K562 (cell line): ENCODE results near the gene GRIK5. TPM values are rescaled to one million over a fixed set of nuclear protein-coding genes. Genes with fewer than 3 reads are reported as not detected.
A peak's percentile ranks its signal among the peaks of the same experiment; 100 is the strongest.

Experiments
- ATAC-seq: fragments of 200-7000 bp; cut with Tn5 transposase; 3 replicates; pipeline ENCODE4 v1.9.1; 2020; ENCODE audit warnings: moderate library complexity
- BruUV-seq: library from RNA; stranded (reverse); fragments of 400-500 nt; replicated peaks from 2 replicates; lab custom pipeline; 2021; lab: Mats Ljungman, UMichigan
- CTCF ChIA-PET: fragments of 300-600 bp; formaldehyde crosslinking; extraction: SDS; loops from one replicate; lab custom pipeline; 2021; ENCODE audit warnings: low intra/inter-chr PET ratio; lab: Yijun Ruan, JAX
- POLR2A ChIA-PET: fragments of 300-600, 350-650 bp; sonication (Branson Sonifier 250); formaldehyde crosslinking; extraction: SDS; loops from one replicate; lab custom pipeline; 2021; ENCODE audit warnings: antibody characterized with exemption, inconsistent platforms; lab: Yijun Ruan, JAX
- DNase-seq, 4 experiments: peaks; one replicate each; pipeline versions ENCODE4 v3.0.0 to v3.0.0-alpha.2; 2011 to 2018; ENCODE audit warnings: low spot score in 3 of 4, mixed read lengths in 3 of 4; ENCODE audit errors: extremely low read depth in 1 of 4
- FAIRE-seq: peaks from 2 replicates; lab custom pipeline; 2011; peaks lifted over from hg19 to GRCh38; lab: Jason Lieb, UNC
- H2AFZ ChIP-seq: 2 replicates; pipeline ENCODE4 v1.6.0; 2011; ENCODE audit warnings: low read depth, low read length, control low read depth, inconsistent platforms
- H3K27ac ChIP-seq: fragments of 200-600 bp; 3 replicates; pipeline ENCODE4 v1.8.0; 2011; ENCODE audit warnings: low read depth, mild to moderate bottlenecking, control low read depth, inconsistent platforms, low read length, moderate library complexity, mixed read lengths; ENCODE audit errors: extremely low read depth
- H3K27me3 ChIP-seq, 2 experiments: fragments of 300-600 bp in 1 of 2; 2 replicates in 1 of 2; 3 replicates in 1 of 2; pipeline versions ENCODE4 v1.6.0 to v1.8.0; 2011; ENCODE audit warnings: inconsistent platforms in 2 of 2, low read length in 2 of 2, mild to moderate bottlenecking in 1 of 2, mixed read lengths in 1 of 2, moderate library complexity in 1 of 2; ENCODE audit not compliant: control insufficient read depth in 2 of 2, insufficient read depth in 2 of 2
- H3K36me3 ChIP-seq: fragments of 300-600 bp; 3 replicates; pipeline ENCODE4 v1.8.0; 2011; ENCODE audit warnings: mild to moderate bottlenecking, low read length, inconsistent platforms; ENCODE audit not compliant: control insufficient read depth, insufficient read depth
- H3K4me1 ChIP-seq, 2 experiments: fragments of 200-600 bp in 1 of 2; replicated peaks in 1 of 2; 2 replicates in 1 of 2; 3 replicates in 1 of 2; pipeline versions ENCODE4 v1.5.1 to v1.8.0; 2011; ENCODE audit warnings: inconsistent platforms in 2 of 2, low read length in 2 of 2, mild to moderate bottlenecking in 1 of 2, mixed read lengths in 1 of 2, moderate library complexity in 1 of 2; ENCODE audit not compliant: control insufficient read depth in 2 of 2, insufficient read depth in 2 of 2
- H3K4me2 ChIP-seq: 2 replicates; pipeline ENCODE4 v1.6.1; 2011; ENCODE audit warnings: low read length, control low read depth, inconsistent platforms, mixed read lengths; ENCODE audit not compliant: insufficient read depth
- H3K4me3 ChIP-seq: fragments of 200-600 bp; sonication (generic), shearing (Covaris generic); 2 replicates; pipeline ENCODE4 v1.5.1; 2016; ENCODE audit warnings: control low read depth, inconsistent platforms
- H3K79me2 ChIP-seq: fragments of 200-600 bp; 3 replicates; pipeline ENCODE4 v1.8.0; 2011; ENCODE audit warnings: low read length, inconsistent platforms; ENCODE audit not compliant: control insufficient read depth, insufficient read depth
- H3K9ac ChIP-seq, 2 experiments: 2 replicates each; pipeline versions ENCODE4 v1.6.0 to v1.6.1; 2011; ENCODE audit warnings: low read depth in 2 of 2, low read length in 2 of 2, control low read depth in 1 of 2, inconsistent platforms in 1 of 2, mild to moderate bottlenecking in 1 of 2, mixed read lengths in 1 of 2; ENCODE audit not compliant: insufficient read depth in 1 of 2
- H3K9me1 ChIP-seq: one replicate; pipeline ENCODE4 v1.6.0; 2011; ENCODE audit warnings: inconsistent platforms, mild to moderate bottlenecking, low read length, moderate library complexity; ENCODE audit not compliant: control insufficient read depth, insufficient read depth
- H3K9me3 ChIP-seq: replicated peaks from 2 replicates; pipeline ENCODE4 v1.5.1; 2011; ENCODE audit warnings: low read depth, low read length, inconsistent platforms; ENCODE audit not compliant: control insufficient read depth, insufficient read depth
- H4K20me1 ChIP-seq: replicated peaks from 2 replicates; pipeline ENCODE4 v1.6.1; 2011; ENCODE audit warnings: low read length, inconsistent platforms, mixed read lengths; ENCODE audit not compliant: control insufficient read depth, insufficient read depth
- E4F1 ChIP-seq: fragments of 250-450 bp; sonication (Bioruptor Pico); IDR thresholded peaks from 2 replicates; pipeline ENCODE4 v1.5.0; 2021; ENCODE audit warnings: mild to moderate bottlenecking, borderline replicate concordance
- FOXA3 ChIP-seq, 2 experiments: fragments of 450-650 bp in 1 of 2; sonication (generic) in 1 of 2; formaldehyde crosslinking; IDR thresholded peaks in 1 of 2; conservative IDR thresholded peaks in 1 of 2; 2 replicates each; pipeline versions ENCODE4 v1.4.0 to v1.8.0; 2020 to 2022; ENCODE audit warnings: mild to moderate bottlenecking in 2 of 2, missing genetic modification reagents in 1 of 2
- MEIS2 ChIP-seq: fragments of 450-650 bp; IDR thresholded peaks from 2 replicates; pipeline ENCODE4 v1.6.1; 2014; ENCODE audit warnings: mild to moderate bottlenecking; ENCODE audit not compliant: partially characterized antibody
- NRF1 ChIP-seq, 2 experiments: fragments of 450-650 bp; IDR thresholded peaks in 1 of 2; conservative IDR thresholded peaks in 1 of 2; 2 replicates each; pipeline ENCODE4 v1.6.1; 2014; ENCODE audit warnings: mild to moderate bottlenecking in 2 of 2
- RFX5 ChIP-seq: IDR thresholded peaks from 2 replicates; pipeline ENCODE4 v1.6.1; 2011; ENCODE audit warnings: low read depth, mild to moderate bottlenecking, improper control_type of control experiment, low read length
- RNF2 ChIP-seq: sonication (generic); IDR thresholded peaks from 2 replicates; pipeline ENCODE4 v1.6.1; 2016
- THAP12 ChIP-seq: fragments of 250-450 bp; sonication (Bioruptor Pico); IDR thresholded peaks from 2 replicates; pipeline ENCODE4 v1.9.0; 2021; ENCODE audit warnings: mild to moderate bottlenecking, inconsistent platforms
- TRIM25 ChIP-seq: fragments of 450-650 bp; IDR thresholded peaks from 2 replicates; pipeline ENCODE4 v1.7.0; 2016; ENCODE audit warnings: borderline replicate concordance
- ZC3H4 ChIP-seq: sonication (generic); formaldehyde crosslinking; IDR thresholded peaks from 2 replicates; pipeline ENCODE4 v1.9.0; 2021; ENCODE audit warnings: missing genetic modification reagents, borderline replicate concordance
- ZNF511 ChIP-seq: sonication (generic); formaldehyde crosslinking; IDR thresholded peaks from 2 replicates; pipeline ENCODE4 v1.8.0; 2022; ENCODE audit warnings: mild to moderate bottlenecking, missing genetic modification reagents
- WGBS: fragments of 100-300 bp; shearing (Covaris generic); methylation state at CpG from one replicate; pipeline ENCODE4 v1.1.6; 2016; ENCODE audit warnings: low coverage, mixed read lengths; ENCODE audit not compliant: insufficient coverage; ENCODE audit errors: missing lambda C conversion rate; 5-methylcytosine and 5-hydroxymethylcytosine counted together
- in situ Hi-C: fragments of 300-500 bp; cut with MboI; formaldehyde crosslinking; loops from 4 replicates; pipeline ENCODE4 v1.15.0; 2018; ENCODE audit warnings: inconsistent platforms, mixed read lengths
- intact Hi-C: fragments of 100-400 bp; cut with micrococcal nuclease; formaldehyde crosslinking; loops from 2 replicates; pipeline ENCODE4 v1.14.2; 2022
- polyA plus RNA-seq, 8 experiments: library from polyadenylated mRNA; depleted of rRNA in 4 of 8; stranded (reverse) in 5 of 8; unstranded in 3 of 8; fragments of >200 nt; fragmentation: Nextera tagmentation in 2 of 8; fragmentation: Illumina TruSeq in 1 of 8; extraction: Ambion mirVana in 2 of 8; extraction: Trizol in 1 of 8; gene quantifications; 2 replicates each; pipeline versions ENCODE4 v1.2.1 to v1.2.3, GENCODE V29; 2011 to 2014; ENCODE audit warnings: inconsistent platforms in 1 of 8, missing spikeins in 1 of 8
- total RNA-seq, 7 experiments: library from RNA; depleted of rRNA in 6 of 7; stranded (reverse); fragments of >200 nt in 6 of 7; fragmentation: Illumina TruSeq in 2 of 7; extraction: Trizol in 2 of 7; gene quantifications; 2 replicates each; pipeline versions ENCODE4 v1.2.1 to v1.2.3, GENCODE V29; 2011 to 2021; ENCODE audit warnings: low replicate concordance in 1 of 7

GRIK5 gene
- total and polyA plus RNA-seq, 9 of the 15 experiments (the other 6 are each of a cell fraction or from before 2014, with no cell fraction given) = 0.04 to 0.55 (median 0.27) TPM; not detected in 2

- intact Hi-C loops = no loop called here
- no peak for FAIRE-seq
- peaks cover 2 to 18% of the 10 kb centered on the region in 2 experiments; a peak in 3 of 5 replicates for H3K27me3 ChIP-seq
- TF ChIP-seq FOXA3 (CRISPR knock-in tag; conservative IDR thresholded peaks at IDR 0.05 in 1 of 2, IDR thresholded peaks at IDR 0.05 in 1 of 2) = no peak
- no peak for TF ChIP-seq RFX5
- TF ChIP-seq RNF2 = no peak
- no peak for TF ChIP-seq ZNF511 (CRISPR knock-in tag)
- no peak for TF ChIP-seq MEIS2
- no peak for TF ChIP-seq NRF1 (conservative IDR thresholded peaks at IDR 0.05 in 1 of 2, IDR thresholded peaks at IDR 0.05 in 1 of 2)
- no peak for TF ChIP-seq E4F1
- TF ChIP-seq ZC3H4 (CRISPR knock-in tag) = no peak
- TF ChIP-seq THAP12 (CRISPR knock-in tag) = no peak
- no peak for TF ChIP-seq TRIM25
These were observed 23.5 kb upstream of the GRIK5 start for GRCh38 chr19:42093505-42093904.

More at GRCh38 chr19:42093505-42093904, 23.5 kb upstream of the GRIK5 start:
- DNase-seq (no peak), ATAC-seq (no peak; the same call in 2 of the 3 replicates)
- H3K27ac ChIP-seq = no peak overlapping the region
- WGBS = 9% methylated on average over 4 of the region's 4 CpGs
- H3K4me2 ChIP-seq = no peak overlapping the region
- H3K9me1 ChIP-seq = no peaks in the 10 kb centered on the region
- no peak overlapping the region for H3K4me3 ChIP-seq
- no peaks in the 10 kb centered on the region for H3K79me2 ChIP-seq
- no peaks in the 10 kb centered on the region for H4K20me1 ChIP-seq
- in situ Hi-C loops = no loop called here
- POLR2A ChIA-PET = interaction anchor here (1.1 kb wide), 1 partner anchor 14 kb away, joined by 3 read pairs; no protein-coding TSS in a partner anchor
- H3K9ac ChIP-seq = peak overlapping the region in 1 of 2 experiments; percentile 19; a peak in 2 of 4 replicates
- no peaks in the 10 kb centered on the region for H3K36me3 ChIP-seq
- H2AFZ ChIP-seq = no peak overlapping the region; the same call in 1 of the 2 replicates
- no TSS peak for BruUV-seq
- CTCF ChIA-PET = no interaction called here
- H3K4me1 ChIP-seq = peaks cover 0 to 34% of the 10 kb centered on the region in 2 experiments; a peak in 4 of 5 replicates
- H3K9me3 ChIP-seq = no peaks in the 10 kb centered on the region
